Skeletal muscle cell (primary cell): ENCODE results near the gene NCAPG2.
"Not testable (repeated sequence)": the region's sequence is repeated elsewhere in the genome, so short reads cannot be mapped to it uniquely, and the experiment has no call there.

Source experiments
- DNase-seq: peaks from one replicate; pipeline ENCODE4 v3.0.0-alpha.2; 2010; ENCODE audit warnings: low read depth
- H3K4me3 ChIP-seq: 2 replicates; pipeline ENCODE4 v1.5.1; 2011; ENCODE audit warnings: low read depth, mild to moderate bottlenecking, control low read depth, low read length, moderate library complexity

Gene NCAPG2

DNA sequence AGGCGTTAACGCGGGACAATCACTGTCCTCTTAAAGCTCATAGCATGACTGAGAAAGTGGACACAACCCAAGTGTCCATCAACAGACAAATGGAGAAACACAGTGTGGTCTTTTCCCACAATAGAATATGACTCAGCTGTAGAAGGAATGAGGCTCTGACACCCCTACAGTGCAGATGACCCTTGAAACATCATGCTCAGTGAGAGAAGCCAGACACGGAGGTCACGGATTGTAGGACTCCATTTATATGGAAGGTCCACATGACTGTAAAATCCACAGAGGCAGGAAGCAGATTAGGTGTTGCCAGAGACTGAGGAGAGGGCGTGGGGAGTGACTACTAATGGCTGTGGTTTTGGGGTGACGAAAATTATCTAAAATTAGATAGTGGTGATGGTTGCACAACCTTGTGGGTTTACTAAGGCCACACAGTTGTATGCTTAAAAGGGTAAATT is 6.1 kb upstream of the NCAPG2 start:
- H3K4me3 ChIP-seq = no peak overlapping the region
- no peak for DNase-seq

DNA sequence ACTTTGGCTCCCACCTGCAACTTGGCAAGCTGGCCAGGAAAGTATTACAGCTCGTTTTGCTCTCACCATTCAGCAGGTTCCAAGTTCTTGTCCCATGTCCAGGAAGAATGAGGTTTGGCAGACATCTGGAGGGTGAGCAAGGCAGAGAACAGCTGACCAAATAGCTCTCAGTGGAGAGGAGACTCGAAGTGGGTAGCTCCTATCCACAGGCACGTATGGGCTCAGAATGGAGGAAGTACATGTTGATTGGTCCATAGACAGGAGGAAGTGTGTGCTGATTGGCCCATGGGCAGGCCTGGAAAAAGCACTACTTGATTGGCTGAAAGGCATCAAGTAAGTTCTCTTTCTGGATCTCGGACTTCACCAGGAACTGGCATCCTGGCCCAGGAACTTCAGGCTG is 3.0 kb upstream of the NCAPG2 start:
- no peak for DNase-seq
- no peak overlapping the region for H3K4me3 ChIP-seq

DNA sequence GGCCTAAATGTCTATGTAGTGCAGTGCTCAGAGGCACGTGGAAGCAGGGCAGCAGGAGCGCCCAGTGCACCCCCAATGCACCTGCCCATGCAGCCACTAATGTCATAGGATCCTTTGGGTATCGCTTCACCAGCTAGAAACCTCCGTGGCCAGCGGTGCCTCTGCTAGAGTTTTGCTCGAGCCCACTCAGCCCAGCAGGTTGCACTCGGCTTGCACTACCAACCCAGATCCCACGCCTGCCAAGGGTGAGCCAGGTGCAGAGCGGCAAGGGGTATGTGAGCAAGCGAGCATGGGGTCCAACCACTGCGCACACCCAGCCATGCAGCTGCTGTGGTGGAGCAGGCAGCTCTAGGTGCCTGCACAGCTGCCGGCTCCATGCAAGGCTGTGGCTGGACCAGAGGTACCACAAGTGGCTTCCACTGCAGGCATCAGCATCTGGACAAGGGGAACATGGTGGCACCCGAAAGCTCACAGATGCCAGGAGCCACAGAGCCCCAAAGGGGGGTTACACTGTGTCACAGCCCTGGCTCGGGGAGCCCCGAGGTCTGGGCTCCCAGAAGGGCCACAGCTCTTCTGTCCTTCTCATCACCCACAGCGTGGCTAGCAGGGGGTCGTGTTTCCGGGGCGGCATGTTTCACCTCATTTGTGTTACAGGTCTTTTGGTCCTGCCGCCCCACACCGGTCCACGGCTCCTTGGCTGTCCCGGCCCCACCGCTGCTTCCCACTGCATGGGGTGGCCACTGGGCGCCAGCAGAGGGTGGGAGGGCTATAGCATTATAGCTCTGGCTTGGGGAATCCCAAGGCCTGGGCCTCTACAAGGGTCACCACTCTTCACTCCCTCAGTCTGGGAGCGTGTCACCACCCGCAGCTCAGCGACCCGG is 2.3 kb upstream of the NCAPG2 start:
- DNase-seq = no peak
- no peak overlapping the region for H3K4me3 ChIP-seq

DNA sequence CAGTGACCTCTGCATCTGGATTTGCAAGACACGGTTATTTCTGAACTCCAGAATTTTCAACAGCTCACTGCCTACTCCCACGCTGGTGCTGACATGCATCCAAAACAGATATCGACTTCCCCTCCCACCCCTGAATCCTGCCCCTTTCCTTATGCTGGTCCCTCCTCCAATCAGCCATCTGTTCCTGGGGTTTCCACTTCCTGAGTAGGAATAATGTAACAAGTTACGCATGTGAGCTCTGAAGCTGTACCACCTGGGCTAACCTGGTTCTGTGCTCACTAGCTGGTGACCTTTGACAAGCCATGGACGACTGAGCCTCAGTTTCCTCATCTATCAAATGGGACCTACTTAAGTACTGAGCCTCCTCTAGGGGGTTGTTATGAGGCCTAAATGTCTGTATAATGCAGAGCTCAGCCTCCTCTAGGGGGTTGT is 1.7 kb upstream of the NCAPG2 start:
- no peak for DNase-seq
- no peak overlapping the region for H3K4me3 ChIP-seq

DNA sequence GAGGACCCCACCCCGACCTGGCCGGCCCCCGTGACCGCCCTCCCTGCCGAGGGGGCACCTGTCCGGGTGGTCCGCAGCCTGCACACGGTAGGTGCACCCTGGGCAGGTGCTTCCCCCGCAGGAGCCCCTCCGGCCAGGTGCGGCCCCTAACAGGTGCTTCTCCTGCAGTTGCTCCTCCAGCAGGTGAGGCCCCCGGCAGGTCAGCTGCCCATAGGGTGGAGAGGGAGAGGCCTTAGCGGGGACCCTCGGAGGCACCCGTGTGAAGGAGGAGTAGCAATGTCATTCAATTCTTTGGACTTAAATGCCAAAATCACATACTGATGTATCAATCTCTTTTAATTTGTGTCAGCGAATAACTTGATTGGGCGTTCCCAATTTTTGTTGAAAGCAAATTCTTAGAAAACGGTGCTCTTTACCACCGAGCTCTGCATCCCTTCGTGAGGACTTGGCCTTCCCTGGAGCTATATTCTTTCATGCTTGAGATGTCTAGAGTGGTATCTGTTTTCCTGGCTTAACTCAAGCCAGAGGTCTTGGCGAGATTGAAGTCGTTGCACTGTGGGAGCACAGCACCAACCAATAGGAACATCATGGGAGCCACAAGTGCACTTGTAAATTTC is 738 bp upstream of the NCAPG2 start:
- H3K4me3 ChIP-seq = peak overlapping the region; percentile 80
- no peak for DNase-seq

DNA sequence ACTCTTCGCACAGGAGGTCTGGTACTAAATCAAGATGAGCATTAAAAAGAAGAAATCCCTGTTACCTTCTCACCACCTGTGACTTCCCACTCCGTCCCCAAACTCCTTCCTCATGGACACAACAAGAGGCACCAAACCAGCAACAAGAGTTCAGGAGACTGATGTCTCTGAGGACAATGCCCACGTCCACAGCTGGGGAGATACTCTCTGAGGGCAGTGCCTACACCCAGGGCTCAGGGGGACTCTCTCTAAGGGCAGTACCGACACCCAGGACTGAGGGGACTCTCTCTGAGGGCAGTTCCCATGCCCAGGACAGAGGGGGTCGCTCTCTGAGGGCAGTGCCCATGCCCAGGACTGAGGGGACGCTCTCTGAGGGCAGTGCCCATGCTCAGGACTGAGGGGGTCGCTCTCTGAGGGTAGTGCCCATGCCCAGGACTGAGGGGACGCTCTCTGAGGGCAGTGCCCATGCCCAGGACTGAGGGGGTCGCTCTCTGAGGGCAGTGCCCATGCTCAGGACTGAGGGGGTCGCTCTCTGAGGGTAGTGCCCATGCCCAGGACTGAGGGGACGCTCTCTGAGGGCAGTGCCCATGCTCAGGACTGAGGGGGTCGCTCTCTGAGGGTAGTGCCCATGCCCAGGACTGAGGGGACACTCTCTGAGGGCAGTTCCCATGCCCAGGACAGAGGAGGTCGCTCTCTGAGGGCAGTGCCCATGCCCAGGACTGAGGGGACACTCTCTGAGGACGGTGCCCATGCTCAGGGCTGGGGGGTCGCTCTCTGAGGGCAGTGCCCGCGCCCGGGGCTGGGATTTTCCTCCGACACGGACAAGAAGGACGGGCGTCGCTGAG is 703 bp downstream of the NCAPG2 start:
- H3K4me3 ChIP-seq = peak overlapping the region; percentile 80
- not testable (repeated sequence) for DNase-seq

DNA sequence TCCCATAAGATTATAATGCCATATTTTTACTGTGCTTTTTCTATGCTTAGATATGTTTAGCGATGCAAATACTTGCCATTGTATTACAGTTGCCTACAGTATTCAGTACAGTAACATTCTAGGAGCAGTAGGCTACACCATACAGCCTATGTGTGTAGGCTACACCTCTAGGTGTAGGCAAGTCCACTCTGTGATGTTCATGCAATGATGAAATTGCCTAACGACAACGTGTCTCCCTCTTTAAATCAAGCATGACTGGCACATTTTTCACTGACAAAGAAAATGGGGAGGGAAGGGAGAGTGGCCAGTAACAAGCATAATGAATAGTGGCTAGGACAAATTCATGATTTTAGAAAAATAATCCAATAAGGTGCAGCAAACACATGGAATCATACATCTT is 1.7 kb downstream of the NCAPG2 start:
- DNase-seq = no peak
- H3K4me3 ChIP-seq = no peak overlapping the region

DNA sequence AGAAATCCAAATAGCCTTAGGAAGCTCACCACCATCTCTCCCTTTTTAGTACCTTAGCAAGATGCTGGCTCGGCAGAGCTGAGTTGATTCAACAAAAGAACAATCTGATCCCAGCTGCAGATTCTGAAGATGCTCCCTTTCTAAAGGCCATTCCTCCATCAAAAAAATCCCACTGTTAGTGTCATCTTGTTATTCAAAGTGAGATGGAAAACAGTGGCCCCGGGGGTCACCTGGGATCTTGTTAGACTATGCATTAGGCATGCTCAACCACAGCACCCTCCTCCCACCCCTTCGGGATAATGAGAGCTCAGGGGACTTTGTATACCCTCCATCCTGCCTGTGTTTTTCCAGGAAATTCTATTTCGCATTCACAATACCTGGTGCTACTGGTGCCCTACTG is 2.4 kb downstream of the NCAPG2 start:
- no peak for DNase-seq
- no peak overlapping the region for H3K4me3 ChIP-seq

DNA sequence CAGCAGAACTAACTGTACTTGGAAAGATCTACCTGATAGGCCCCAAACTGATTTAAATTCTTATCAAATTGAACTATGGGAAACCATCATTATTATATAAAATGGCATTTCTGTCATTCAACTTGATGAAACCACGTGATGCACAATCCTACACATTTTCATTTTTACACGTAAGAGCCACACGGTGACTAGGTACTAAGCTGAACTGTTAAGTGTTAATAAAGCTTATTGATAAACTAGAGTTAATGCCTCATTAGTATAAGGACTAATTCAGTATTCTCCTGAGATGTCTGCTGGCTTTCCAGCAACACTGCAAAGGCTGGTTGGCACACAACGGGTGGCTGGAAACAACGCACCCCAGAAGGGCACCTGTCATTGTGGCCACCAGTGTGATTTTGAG is 4.6 kb downstream of the NCAPG2 start:
- no peak for DNase-seq
- no peak overlapping the region for H3K4me3 ChIP-seq

DNA sequence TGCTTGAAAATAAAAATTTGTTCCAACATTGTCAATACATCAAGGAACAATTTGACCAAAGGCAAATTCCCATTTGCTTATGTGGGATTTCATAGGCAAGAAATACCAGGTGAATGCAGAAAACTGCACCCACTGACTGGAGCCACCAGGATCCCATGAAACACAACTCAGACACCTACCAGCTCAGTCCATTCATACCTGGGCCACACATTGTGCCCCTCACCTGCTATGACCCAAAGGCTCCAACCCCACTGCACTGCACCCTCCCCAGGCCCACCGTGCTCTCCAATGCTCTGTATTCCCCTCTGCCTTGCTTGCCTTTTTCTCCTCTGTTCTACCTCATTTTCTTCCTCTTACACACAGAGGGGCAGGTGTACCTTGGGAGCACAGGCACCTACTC is 5.3 kb downstream of the NCAPG2 start:
- no peak for DNase-seq

DNA sequence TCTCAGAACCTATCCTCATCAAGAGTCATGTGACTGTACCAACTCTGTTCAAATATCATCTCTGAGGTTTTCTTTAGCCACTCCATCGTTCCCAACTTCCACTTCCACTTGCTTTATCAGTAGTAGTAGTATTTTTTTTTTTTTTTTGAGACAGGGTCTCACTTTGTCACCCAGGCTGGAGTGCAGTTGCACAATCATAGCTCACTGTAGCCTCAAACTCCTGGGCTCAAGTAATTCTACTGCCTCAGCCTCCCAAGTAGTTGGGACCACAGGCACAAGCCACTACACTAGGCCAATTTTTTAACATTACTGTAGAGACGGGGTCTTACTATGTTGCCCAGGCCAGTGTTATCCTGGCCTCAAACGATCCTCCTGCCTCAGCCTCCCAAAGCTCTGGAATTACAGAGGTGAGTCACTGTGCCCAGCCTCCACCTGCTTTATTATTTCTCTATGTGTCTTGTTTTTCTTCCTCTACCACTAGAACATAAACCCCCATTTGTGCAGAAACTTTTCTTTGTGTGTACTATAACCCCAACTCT is 5.9 kb downstream of the NCAPG2 start:
- no peak for DNase-seq
- H3K4me3 ChIP-seq = no peak overlapping the region

More for the DNA sequence above, 5.3 kb downstream of the NCAPG2 start:
- H3K4me3 ChIP-seq = no peak overlapping the region

DNA sequence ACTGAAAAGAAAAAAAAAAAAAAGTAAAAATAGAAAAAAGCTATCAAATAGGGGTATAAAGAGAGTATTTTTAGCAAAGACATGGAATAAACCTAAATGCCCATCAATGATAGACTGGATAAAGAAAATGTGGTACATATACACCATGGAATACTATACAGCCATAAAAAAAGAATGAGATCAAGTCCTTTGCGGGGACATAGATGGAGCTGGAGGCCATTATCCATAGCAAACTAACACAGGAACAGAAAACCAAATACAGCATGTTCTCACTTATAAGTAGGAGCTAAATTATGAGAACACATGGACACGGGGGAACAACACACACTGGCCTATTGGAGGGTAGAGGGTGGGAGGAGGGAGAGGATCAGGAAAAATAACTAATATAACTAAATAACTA is 7.0 kb downstream of the NCAPG2 start:
- DNase-seq, H3K4me3 ChIP-seq: not testable (repeated sequence)

DNA sequence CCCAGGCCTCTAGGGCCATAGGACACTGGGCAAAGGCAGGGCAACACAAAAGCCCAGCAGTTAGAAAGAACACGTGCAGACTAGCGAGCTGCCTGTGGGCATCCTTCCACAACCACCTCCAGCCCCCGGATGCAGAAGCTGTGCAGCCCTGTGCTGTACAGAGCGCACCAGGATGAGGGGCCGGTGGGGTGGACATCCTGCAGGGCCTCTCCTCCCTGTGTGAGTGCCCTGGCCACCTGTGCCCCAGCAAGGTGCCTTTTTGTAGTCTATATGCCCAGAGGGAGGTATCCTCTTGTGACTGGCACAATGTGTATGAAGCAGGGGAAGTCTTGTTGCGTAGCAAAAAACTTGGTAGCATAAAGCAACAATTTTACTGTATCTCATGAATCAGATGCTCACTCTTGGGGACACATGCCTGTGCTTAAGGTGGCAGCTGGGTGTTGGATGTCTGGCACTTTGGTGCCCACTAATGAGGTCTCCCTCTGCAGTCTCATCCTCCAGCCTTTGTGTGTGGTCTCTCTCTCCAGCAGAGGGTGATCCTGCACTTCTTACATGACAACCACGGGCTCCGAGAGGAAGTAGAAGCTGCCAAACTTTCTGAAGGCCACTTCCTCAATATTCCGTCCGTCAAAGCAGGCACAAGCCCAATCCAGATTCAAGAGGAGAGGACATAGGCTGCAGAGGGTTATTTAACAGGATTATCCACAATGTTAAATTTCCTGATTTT is 8.7 kb downstream of the NCAPG2 start:
- peak; percentile 53 for DNase-seq
- no peak overlapping the region for H3K4me3 ChIP-seq

DNA sequence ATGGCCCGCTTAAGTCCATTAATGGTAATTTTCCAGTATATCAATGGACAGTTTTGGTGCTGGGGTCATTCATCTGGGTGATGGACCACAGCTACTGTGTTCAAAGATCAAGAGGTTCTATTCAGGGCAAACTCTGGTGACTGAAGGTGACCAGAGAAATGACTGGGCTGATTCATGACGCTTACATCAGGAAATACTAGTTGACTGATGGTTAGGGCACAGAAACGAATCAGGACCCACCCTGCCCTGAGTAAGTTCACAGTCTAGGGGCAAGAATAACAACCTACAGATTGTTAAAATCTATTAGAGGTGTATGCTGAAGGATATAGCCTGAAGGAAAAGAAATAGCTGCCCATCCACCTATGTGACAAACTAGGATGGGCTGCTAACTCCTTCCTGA is 9.5 kb downstream of the NCAPG2 start:
- DNase-seq = no peak
- no peak overlapping the region for H3K4me3 ChIP-seq

DNA sequence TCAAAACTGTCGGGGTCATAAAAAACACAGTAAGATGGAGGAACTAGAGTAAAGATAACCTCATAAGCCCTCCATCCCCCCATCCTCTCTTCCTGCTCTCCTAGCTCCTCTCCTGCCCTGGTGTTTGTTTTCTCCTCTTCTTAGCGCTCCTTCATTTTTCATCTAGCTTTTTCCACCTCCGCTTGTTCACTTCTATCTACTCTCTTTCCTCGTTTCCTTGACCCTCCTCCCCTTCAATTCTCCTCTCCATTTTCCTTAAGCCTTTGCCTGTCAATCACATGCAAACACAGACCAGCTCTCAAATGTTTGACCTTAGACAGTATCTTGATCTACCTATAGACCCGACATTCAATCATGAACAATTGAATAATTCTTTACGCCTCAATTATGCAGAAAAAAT is 10.0 kb downstream of the NCAPG2 start:
- DNase-seq = no peak
- no peak overlapping the region for H3K4me3 ChIP-seq

DNA sequence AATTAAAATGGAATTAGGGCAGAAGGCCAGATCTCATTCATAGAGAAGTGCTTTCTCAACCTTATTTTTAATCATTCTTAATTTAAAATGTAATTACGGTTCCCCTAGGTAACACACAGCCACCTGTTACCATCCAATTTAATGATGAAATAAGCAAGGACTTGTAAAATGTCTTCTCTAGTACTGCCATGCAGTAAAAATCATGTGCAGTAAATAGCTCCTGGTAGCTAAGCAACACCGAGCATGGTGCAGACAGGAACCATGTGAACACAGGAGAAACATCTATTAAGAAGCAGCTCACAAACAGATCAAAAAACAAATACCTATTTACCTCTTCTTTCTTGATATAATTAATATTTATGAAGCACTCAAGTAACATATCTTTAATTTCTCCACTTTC is 15.1 kb downstream of the NCAPG2 start:
- no peak overlapping the region for H3K4me3 ChIP-seq
- DNase-seq = no peak

DNA sequence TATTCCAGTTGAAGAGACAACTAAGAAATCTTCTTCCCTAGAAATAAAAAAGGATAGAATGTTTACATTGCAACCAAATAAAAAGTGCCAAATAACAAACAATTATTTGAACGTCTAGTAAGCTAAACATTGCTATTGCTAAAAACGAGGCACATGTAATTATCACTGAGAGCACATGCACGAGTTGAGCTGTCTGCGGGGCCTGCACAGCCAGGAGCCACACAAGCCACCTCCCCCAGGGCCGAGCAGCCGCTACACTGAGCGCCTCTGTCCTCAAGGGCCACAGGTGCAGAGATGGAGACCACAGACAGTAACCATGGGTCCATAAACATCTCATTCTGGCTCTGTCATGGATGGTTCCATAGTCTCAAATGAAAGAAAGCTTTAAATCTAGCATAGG is 17.2 kb downstream of the NCAPG2 start:
- DNase-seq = no peak
- no peak overlapping the region for H3K4me3 ChIP-seq

DNA sequence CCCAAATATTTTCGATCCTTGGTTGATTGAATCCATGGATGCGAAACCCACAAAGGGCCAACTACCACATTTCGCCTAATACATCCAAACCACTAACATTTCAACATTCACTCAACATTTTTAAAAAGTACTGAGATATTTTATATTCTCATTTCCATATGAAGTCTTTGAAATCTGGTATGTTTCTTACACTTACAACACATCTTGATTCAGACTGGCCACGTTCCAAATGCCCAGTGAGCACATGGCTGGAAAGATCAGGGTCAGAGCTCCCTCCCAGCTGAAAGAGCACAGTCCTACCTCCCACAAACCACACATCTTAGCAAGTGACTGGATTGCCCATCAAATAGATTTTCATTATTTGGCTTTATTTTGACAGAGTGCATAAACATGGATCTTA is 18.9 kb downstream of the NCAPG2 start:
- H3K4me3 ChIP-seq = no peak overlapping the region
- no peak for DNase-seq

DNA sequence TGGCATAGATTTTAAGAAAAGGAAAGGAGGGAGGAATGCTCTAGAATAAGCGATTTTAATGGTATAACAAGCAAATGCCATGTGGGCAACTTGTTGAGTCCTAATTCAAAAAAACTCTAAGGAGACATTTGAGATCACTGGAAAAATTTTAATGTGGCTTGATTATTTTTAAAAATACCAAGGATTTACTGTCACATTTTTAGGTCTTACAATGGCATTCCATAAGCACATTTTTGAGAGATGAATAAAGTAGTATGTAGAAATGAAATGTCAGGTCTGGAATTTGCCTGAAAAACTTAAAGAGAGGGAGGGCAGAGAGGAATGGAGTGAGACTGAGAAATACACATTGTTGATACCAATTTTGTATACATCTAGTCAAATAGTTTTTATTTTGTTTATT is 20.3 kb downstream of the NCAPG2 start:
- no peak overlapping the region for H3K4me3 ChIP-seq
- no peak for DNase-seq
